C1 segment of cervical spinal cord (tissue), 14 donors: ENCODE results near the gene FLT4.

Experiments
- DNase-seq, 14 donors: peaks; one replicate each; lab custom pipeline; 2025; lab: John Stamatoyannopoulos, UW

Gene FLT4

GRCh38 chr5:180627386-180628120, 21.8 kb downstream of the FLT4 start:
- DNase-seq, result no peak

DNA sequence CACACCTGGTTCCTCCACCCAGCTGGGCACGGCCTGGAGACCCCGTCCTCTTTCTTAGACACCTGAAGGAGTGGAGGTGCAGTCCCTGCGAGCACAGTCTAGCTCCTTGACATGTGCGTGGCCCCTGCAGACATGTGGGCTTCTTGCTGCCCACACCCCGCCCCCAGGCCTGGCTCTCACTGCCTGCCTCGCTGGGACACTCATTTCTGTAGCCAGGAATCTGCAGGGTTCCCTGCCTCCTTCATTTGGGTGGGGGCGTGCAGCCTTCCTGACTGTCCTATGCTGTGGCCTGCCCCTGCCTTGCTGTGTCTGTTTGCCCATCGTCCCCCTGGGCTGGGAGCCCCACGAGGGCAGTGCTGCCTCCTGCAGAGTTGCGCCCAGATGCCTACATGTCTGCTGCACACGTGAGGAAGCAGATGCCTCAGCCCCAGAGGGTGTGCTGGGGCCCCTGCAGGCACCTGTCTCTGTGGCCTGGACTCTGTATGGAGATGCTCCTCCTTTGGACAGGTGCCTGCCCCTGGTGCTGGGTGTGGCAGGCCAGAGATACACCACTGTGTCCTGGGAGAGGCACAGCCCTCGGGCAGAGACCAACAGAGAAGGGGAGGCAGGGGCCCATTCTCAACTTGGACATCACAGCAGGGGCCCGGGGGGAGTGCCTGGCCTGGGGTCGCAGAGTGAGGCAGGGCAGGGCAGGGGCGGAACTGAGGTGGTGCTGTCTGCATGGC, 22.6 kb downstream of the FLT4 start:
- DNase-seq, result no peak

DNA sequence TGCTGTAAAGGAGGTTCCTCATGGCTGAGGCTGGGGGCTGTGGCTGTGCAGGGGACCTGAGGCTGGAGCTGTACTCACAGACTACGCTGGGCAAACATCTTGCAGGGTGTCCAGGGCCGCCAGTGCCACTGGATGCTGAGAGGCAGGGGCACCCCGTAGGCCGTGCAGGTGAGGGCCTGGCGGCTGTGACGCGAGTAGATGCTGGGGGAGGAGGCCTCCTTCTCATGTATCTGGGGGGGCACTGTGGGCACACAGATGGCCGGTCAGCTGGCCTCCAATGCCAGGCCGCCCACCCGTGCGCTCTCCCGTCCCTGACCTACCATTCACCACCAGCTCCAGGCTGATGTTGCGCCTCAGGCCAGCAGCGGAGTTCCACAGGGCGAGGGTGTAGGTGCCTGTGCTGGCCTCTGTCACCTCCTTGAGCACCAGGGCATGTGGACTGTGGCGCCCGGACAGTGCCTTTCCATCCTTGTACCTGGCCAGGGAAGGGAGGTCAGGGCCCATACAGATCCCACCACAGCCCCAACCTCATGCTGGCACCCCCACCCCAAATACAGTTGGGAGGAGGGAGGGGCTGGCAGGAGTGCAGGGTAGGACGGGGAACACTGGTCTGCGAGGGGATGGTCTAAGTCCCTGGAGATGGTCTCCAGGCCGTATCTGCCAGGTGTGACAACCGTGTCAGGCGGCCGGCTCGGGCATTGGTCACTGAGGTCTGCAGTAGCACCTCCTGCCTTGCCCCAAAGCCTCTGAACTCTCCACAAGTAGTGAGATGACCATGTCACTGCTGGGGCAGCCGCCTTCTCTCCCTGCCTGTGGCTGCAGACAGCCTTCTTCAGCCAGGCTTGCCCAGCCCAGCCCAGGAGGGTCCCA, 23.4 kb downstream of the FLT4 start:
- no peak for DNase-seq

DNA sequence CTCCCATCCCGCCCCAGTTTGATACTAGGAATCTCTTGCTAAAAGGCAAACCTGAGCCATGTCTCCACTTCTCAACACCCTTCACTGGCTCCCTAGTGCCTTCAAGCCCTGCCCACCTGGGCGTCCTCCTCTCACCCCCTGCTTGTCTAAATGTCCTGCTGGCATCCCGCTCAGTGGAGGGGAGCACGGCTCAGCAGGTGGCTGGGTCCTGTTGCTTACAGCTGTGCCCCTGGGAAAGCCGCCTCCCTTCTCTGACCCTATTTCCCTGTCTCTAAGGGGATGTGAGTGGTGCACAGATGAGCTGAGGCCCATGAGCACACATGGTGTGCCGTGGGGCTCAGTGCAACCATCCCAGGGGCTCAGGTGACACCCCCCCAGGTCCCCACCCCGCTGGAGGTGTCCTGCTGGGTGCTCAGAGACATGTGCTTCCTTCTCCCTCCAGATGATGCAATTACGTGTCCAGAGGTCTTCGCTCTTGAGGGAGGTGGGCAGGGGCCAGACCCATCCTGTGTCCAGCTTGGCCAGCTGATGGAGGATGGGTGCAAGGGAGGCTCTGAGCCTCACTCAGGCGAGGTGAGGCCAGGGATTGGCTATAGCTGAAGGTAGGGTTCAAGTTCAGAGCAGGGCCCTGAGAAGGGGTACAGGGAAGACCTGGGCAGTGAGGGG, 24.1 kb downstream of the FLT4 start:
- no peak for DNase-seq

GRCh38 chr5:180624587-180624986, 24.8 kb downstream of the FLT4 start:
- no peak for DNase-seq

DNA sequence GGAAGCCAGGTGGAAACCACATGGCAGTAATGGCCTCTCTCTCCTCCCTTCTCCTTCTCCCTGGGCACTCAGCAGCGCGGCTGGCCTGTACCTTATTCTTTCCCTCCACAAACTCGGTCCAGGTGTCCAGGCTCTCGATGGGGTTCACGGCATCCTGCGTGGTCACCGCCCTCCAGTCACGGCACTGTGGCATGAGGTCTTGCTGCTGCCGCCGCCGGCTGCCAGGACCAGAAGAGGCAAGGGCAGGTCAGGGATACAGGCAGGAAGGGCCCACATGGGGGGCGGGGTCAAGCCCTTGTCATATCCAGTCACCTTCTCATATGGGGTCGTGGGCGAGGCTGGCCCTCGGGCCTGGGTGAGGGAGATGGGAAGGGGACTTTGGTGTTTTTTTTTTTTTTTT, 25.6 kb downstream of the FLT4 start:
- no peak for DNase-seq

DNA sequence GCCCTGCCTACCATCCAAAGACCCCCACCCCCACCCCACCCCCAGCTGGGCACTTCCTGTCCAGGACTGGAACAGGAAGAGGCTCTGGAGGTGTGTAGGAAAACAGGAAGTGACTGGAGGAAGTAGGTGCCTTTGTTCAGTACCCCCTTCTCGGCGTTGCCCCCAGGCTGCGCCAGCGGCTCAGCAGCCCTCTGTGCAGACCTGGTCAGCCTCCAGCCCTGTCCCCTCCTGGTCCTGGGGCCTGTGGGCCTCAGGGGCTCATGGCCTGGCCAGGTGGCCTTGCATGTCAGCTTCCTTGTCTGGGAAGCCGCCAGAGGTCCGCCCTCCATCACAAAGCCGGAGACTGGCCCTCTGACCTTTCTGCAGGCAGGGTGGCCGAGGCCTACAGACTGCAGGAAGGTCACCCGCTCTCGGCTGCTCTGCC, 26.0 kb downstream of the FLT4 start:
- no peak for DNase-seq

GRCh38 chr5:180622910-180623309, 26.5 kb downstream of the FLT4 start:
- no peak for DNase-seq

GRCh38 chr5:180621311-180621710, 28.1 kb downstream of the FLT4 start:
- DNase-seq, result no peak

GRCh38 chr5:180620014-180620413, 29.4 kb downstream of the FLT4 start:
- DNase-seq, result no peak

- DNase-seq, result no peak
Observed at GRCh38 chr5:180619563-180619915, 29.9 kb downstream of the FLT4 start.

- DNase-seq, result no peak
Observed at GRCh38 chr5:180618829-180619562, 30.4 kb downstream of the FLT4 start.

DNA sequence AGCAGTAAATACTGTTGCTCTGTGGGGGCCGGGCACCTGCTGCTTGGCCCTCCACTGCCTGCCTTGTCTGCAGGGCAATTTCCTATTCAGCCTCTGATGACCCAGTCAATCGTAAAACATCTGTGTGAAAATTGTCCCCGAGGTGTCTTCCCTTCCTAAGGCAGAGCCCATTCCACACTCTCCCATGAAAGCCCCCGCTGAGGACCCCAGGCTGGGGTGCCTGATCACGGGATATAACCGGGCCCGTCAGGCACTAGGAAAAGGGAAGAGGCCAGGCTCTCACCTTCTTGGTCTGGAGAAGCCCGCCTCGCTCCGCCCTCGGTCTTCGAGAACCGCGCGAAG, 30.9 kb downstream of the FLT4 start:
- no peak for DNase-seq

- DNase-seq, result no peak
Observed at GRCh38 chr5:180613814-180614188, 35.6 kb downstream of the FLT4 start.

DNA sequence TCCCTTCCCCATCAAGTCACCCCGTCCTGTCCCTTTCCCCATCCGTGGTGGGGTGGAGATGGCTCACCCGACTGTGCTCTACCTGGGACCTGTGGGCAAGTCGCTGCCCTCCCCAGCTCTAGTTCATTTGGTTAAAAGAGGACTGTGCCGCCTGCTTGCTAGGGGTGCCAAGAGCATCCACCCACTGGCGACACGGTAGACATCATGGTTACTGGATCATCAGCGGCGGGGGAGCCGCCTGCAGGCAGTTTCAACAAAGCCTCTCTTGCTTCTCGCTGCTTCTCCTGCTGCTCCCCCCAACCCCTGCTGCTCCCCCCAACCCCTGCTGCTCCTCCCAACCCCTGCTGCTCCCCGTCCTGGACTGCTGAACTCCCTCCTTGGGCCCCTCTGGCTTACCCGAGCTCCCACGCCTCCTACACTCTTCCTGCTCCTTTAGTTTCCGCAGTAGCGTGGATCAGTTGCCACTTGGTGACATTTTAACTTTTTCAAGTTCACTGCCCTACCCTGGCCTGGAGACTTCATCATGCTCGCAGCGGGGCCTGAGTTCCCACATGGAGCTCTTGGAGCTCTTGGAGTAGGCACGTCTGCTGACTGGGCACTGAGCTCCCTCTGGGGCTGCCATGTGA, 36.1 kb downstream of the FLT4 start:
- no peak for DNase-seq

- no peak for DNase-seq
Observed at GRCh38 chr5:180612683-180613082, 36.7 kb downstream of the FLT4 start.

DNA sequence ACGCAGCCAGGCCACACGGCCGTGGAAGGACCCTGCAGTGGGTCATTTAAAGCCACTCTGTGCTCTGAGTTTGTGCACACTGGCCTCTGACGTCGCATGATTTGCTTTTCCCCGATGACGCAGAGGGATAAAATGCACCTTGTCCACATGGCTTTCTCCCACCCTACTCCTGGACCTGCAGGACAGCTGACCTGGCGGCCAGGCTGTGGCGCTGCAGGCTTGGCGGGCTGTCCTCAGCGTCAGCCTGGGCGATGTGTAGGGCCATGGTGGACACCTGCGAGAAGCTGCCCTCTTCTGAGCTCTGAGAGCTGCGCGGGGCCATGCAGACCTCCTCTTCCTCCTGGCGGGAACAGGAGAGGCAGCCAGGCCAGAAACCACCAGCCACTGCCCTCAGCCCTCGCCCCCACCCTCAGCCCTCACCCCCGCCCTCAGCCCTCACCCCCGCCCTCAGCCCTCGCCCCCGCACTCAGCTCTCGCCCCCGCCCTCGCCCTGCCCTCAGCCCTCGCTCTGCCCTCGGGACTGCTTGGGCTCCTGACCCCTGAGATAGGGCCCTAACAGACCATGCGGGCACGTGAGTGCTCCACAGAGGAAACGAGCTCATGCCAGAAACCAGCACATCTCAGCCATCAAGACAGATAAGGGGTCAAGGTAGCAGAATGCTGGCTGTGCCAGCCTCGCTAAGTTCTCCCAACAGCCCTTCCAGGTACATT, 38.1 kb downstream of the FLT4 start:
- no peak for DNase-seq

DNA sequence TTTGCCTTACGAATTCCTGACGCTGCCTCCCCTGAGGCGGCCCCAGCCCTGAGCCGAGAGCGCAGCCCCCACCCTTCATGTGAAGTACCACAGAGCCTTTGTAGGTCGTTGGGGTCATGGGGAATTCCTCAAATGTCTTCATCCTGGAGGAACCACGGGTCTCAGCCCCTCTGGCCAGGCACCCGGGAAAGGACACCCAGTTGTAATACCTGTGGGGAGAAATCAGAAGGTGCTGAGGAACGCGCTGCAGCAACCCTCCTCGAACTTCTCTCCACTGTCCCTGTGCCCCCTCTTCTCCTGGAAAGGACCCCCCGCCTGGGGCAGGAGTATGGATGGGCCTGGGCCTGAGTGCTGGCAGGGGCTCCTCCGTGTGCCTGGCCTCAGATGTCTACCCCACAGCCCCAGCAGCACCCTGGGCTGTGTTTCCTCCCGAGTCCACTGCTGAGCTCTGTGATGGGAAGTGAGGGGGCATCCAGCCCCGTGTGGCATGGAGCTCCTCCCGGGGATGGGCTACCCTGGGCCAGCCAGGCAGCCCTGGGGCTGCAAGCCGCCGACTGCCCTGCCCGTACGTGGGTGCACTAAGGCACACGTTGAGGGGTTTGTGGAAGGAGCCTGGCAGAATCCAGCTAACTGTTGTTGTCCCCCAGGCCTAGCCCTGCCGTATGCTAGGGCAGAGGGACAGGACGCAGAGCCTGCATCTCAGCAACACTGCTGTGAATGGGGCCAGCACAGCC, 39.4 kb downstream of the FLT4 start:
- DNase-seq, result no peak

DNA sequence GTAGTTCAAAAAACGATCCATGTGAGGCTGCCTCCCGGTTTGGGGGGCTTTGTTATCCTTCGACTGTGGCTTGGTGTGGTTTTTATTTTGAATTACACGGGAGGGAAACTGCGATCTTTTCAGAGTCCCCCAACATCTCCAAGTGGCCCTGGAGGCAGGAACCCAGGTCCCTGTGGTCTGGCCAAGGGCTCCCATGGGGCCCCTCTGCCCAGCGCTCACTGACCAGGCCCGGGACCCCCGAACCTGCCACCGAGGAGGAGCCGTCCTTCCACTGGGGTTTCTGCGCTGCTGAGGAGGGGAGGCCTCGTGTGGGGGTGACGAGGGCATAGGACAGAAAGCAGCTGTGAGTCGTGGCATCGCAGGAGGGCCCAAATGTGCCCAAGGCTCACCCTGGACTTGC, 40.0 kb downstream of the FLT4 start:
- no peak for DNase-seq
